GM18867 (cell line): Measurements from ENCODE around the gene RAD9A.

Experiments used
- ATAC-seq: cut with Tn5 transposase; IDR thresholded peaks from one replicate; pipeline ENCODE4 v1.9.1; 2021; ENCODE audit warnings: mild to moderate bottlenecking, moderate library complexity; ENCODE audit not compliant: unreplicated experiment

Gene RAD9A

DNA sequence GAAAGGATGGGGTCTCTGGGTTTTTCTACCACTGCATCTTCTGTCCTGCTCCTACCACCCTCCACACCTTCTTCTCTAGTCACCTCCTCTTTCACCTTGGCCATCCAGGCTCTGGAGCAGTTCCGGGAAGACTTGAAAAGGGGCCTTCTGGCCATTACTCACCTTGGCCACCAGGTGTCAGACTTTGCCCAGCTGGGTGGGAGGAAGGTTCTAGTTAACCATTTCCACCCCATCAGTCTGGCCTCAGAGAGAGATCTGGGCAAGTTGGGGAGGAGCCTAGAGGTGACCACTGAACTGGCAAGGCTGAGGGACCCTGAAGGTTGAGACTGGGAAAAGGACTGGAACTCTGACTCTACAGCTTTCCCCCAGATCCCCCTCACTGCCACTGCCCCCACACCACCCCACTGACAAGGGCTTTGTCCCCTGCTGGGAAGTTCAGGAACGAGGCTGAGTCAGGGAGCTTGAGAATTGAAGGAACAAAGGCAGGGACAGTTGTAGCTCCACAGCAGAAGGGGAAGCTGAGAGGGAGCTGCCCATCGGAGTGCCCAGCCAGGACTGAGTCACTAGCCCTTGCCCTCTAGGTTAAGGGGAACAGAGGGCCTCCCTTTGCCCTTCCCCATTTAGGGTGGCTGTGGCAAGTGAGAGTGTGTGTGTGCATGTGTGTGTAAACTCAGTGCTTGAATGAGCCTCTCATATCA, 34.8 kb upstream of the RAD9A start:
- no peak for ATAC-seq

DNA sequence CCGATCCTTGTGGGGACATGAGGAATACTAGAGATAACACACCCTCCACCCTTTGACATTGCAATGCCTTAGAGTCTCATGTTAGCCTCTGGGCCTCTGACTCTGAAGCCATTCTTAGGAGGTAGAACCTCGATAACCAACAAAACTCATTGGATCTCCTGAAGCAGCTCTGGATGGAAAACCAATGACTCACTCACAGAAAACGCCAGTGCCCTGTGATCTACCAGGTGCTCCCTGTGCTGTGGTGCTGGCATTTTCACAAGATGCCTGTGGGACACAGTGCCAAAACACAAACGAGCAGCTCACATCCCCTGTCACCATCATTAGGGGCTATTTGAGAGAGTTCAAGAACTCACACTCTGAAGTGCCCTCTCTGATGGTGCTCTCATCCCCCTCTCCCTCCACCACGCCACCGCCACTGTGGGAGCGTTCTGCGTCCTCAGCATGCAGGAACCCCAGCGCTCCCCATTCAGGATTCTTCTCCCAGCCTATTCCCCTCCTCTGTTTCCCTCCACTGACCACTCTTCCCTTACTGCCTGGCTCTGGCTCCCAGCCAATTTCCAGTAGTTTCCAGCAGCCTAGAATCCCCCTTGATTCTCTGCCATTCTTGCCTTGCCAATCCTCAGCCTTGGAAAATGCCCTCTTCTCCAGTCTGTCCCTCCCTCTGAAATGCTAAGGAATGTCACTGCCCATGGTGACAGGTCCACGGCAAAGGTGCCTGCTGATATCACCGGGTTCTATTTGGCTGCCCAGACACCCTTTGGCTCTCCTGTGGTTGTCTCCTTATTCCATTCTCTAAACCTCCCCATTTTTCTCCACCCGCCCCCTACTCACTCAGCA, 33.7 kb upstream of the RAD9A start:
- ATAC-seq = no peak

DNA sequence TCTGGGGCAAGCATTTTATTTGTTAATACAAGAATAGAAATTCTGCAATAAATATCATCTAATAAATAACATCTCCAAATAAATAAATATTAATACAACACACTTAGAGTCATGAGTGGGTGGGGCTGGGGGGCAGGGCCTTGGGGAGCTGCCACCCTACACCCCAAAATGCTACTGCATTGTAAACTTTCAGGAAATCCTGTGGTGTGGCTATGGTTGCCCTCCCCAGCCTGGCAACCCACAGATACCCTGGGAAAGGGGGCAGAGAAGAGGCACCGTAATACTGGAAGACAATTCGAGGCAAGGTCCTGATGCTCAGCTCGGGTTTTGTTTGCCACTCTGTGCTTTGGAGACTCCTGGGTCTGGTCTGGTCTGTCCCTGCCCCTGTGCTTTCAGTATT, 27.6 kb upstream of the RAD9A start:
- ATAC-seq = no peak

- no peak for ATAC-seq
Observed at GRCh38 chr11:67364783-67365722, 26.7 kb upstream of the RAD9A start.

GRCh38 chr11:67365736-67366444, 25.9 kb upstream of the RAD9A start:
- ATAC-seq = no peak

DNA sequence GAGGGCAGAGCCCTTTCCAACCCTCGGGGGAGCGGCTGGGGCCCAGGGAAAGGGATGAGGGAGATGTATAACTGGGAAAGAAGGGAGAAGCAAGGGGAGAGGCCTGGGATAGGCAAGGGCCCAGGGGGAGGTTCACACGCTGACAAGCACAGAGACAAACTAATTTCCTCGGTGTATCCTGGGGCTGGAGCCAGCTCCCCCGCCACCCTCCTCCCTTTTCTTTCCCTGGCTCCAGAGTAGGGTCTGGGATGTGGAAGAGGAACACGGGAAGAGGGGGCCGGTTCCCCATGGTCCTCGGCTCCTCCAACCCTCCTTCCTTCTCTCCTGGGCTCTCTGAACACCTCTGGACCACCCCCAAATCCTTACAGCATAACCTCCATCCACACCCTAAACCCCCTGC, 25.2 kb upstream of the RAD9A start:
- no peak for ATAC-seq

DNA sequence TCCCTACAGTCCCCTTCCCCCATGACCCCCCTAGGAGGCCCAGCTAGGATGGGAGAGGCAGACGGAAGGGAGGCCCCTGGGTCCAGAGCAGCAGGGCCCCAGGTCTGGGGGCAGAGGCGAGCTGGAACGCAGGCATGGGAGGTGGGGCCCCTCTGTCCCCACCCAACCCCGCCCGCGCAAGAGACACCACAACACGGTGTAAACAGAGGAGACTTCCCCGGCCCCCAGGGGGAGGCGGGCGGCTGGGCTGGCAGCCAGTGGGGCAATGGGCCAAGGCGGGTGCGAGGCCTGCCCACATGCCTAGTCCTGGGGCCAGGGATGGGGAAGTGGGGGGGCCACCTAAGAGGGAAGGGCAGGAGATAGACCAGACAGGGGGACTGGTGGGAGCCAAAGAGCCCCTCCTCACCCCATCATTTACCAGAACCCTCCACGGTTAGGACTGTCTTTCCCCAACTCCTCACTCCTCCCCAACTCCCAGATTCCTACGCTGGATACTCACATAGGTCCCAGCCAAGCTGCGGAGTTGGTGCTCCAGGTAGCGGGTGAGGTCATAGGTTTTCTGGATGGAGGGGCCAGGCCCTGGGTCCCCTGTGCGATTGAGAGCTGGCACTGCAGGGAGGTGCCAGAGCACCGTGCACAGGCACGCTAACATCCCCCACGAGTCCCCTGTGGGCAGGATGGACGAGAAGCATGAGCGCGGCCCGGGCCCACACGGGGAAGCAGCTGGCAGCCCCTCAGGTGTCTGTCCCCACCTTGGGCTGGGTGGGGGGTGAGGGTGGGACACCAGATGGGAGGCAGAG, 24.6 kb upstream of the RAD9A start:
- ATAC-seq = no peak

GRCh38 chr11:67367761-67368227, 24.0 kb upstream of the RAD9A start:
- no peak for ATAC-seq

- ATAC-seq = peak; percentile 45
Observed at GRCh38 chr11:67368621-67369020, 23.2 kb upstream of the RAD9A start.

- no peak for ATAC-seq
Observed at GRCh38 chr11:67369275-67369674, 22.5 kb upstream of the RAD9A start.

DNA sequence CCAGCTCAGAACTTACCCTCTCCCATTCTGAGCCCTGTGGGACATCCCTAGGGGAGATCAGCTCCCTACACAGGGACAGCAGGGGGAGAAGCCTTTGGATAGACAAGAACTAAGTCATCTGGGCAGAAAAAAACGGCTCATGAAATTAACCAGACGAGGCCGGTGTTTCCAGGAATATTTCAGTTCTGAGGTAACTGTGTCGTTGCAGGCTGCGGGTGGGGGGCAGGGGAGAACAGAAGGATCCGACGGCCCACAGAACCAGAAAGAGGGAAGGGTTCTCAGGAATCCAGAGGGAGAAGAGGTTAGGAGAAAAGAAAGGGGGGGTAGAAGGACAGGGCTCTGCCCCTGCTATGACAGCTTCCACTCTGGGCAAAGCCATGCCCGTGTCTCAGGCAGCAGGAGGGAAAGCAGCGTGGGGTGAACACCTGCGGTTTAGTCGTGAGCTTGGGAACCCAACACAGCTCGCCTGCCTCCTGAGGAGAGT, 21.9 kb upstream of the RAD9A start:
- ATAC-seq = no peak

DNA sequence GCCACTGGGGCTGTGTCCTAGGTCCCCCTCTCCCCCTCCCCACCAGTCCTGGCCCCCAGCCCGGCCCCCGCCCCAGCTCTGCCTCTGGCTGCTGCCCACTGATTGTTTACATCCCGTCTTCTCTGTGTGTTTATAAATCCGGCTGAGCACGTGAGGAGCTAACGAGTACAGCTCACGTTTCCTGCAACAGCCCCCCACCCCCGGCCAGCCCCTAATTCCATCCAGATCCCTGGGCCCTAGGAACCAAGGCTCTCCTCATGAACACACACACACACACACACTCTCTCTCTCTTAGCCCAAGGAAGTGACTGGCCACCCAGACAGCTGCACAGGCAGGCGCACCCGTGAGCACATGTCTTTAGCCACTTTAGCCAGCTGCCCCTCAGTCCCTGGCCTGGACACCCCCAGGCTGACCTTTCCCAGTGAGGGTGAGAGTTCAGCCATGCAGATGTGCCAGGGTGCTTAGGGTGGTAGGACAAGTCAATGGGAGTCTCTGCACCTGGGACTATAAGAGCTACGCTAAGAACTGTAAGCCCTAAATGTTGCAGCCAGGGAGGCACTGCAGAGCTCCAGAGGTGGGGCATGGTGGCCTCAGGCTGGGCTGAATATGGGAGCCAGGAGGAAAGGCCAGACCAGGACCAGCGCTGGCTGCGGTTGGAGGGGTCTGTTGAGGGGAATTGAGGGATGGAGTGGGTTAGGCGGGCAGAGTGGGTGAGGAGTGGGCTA, 21.3 kb upstream of the RAD9A start:
- no peak for ATAC-seq

GRCh38 chr11:67371189-67371910, 20.4 kb upstream of the RAD9A start:
- no peak for ATAC-seq

DNA sequence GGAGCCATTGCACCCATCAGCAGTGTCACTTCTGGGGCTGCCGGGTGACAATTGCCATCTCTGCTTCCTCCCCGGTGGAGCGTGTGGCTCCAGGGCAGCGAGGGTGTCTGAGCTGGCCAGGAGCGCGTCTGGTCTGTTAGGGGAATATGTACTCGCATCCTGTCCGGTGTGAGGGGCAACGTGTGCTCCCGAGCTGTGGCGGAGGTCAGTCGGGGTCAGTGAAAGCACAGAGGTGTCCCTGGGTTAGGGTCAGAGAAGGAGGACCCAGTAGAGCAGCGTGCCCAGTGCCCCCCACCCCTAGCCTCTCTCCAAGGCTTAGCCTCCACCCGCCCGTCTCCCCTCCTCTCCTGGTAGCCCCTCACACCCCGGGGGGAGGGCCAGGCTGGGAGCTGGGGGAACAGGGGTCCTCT, 19.9 kb upstream of the RAD9A start:
- ATAC-seq = no peak

GRCh38 chr11:67372321-67372992, 19.3 kb upstream of the RAD9A start:
- ATAC-seq = no peak

GRCh38 chr11:67372993-67373647, 18.7 kb upstream of the RAD9A start, which contains the start of gene CLCF1:
CLCF1 (minus strand) TSS chr11:67373598; CDS start chr11:67373539, 59 bp downstream.
- no peak for ATAC-seq
